ENCODE results near the gene FUT8.

The FUT8 gene

DNA sequence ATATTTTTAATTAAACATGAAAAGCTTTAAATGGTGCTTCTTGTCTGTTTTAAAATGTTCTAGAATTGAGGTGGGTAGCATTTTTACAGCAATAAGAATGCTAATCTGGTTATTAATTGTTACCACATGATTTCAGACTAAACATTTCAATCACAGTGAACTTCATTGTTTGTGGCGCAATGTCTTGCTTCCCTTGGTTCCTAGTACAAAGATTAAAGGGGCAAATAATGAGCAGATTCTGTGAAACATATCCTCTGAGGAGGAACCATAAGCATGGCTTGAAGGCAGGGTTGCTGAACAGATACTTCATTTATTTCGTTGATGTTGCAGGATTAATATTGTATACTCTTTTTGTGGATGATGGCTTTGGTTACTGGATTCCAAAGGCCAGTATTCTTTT, 162.1 kb downstream of the FUT8 start:
- DNase-seq (ENCODE audit: low read depth) = no peak
- TF ChIP-seq, protein P1, sequence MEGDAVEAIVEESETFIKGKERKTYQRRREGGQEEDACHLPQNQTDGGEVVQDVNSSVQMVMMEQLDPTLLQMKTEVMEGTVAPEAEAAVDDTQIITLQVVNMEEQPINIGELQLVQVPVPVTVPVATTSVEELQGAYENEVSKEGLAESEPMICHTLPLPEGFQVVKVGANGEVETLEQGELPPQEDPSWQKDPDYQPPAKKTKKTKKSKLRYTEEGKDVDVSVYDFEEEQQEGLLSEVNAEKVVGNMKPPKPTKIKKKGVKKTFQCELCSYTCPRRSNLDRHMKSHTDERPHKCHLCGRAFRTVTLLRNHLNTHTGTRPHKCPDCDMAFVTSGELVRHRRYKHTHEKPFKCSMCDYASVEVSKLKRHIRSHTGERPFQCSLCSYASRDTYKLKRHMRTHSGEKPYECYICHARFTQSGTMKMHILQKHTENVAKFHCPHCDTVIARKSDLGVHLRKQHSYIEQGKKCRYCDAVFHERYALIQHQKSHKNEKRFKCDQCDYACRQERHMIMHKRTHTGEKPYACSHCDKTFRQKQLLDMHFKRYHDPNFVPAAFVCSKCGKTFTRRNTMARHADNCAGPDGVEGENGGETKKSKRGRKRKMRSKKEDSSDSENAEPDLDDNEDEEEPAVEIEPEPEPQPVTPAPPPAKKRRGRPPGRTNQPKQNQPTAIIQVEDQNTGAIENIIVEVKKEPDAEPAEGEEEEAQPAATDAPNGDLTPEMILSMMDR (IDR thresholded peaks at IDR 0.05; ENCODE audit: low read depth, low read length, missing control alignments) = no peak
- no peak overlapping the region for H3K4me3 ChIP-seq (ENCODE audit: low read depth, low read length)

- TF ChIP-seq, protein P1 (IDR thresholded peaks at IDR 0.05; ENCODE audit: low read depth, low read length, missing control alignments) = no peak
- H3K4me3 ChIP-seq (ENCODE audit: low read depth, low read length) = no peak overlapping the region
- no peak for DNase-seq (ENCODE audit: low read depth)
Measured at GRCh38 chr14:65575389-65575788, 162.9 kb downstream of the FUT8 start.

- no peak overlapping the region for H3K4me3 ChIP-seq (ENCODE audit: low read depth, low read length)
- TF ChIP-seq, protein P1 (IDR thresholded peaks at IDR 0.05; ENCODE audit: low read depth, low read length, missing control alignments) = no peak
- DNase-seq (ENCODE audit: low read depth) = no peak
Measured at GRCh38 chr14:65580973-65581372, 168.4 kb downstream of the FUT8 start.

DNA sequence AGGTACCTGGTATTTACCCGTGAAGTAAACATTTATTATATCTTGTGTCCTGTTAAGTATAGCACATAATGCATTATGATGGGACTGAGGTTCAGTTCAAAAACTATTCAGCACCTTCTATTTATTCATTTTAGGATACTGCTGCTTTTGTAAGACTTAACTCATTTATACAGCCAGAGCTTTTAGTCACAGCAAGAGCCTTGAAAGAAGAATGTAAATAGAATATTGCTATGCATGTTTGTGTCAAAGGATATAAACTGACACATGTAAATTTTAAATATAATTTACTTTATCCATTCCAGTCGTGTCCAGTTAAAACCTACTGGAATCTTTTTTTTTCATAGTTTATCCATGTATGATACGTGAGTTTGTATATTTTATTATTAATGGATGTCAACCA, 168.8 kb downstream of the FUT8 start:
- TF ChIP-seq, protein P1 (IDR thresholded peaks at IDR 0.05; ENCODE audit: low read depth, low read length, missing control alignments) = no peak
- H3K4me3 ChIP-seq (ENCODE audit: low read depth, low read length) = no peak overlapping the region
- DNase-seq (ENCODE audit: low read depth) = no peak

DNA sequence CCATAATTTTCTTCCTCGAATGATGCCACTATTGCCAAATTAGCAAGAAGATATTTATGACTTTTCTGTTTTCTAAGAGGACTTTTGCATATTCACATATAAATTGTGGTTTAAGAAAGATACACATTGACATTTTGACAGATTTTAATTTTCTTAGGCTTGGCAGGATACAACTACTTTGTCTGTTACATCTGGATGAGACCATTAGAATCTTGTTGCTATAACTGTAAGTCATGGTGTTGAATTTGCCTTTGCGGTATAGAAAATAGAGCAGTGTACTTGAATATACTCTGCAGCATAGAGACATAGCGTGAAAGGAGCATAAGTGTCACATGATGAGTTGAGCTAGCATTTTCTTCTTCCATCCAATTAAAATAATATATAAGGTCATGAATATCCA, 169.3 kb downstream of the FUT8 start:
- TF ChIP-seq, protein P1 (IDR thresholded peaks at IDR 0.05; ENCODE audit: low read depth, low read length, missing control alignments) = no peak
- DNase-seq (ENCODE audit: low read depth) = no peak
- no peak overlapping the region for H3K4me3 ChIP-seq (ENCODE audit: low read depth, low read length)

- H3K4me3 ChIP-seq (ENCODE audit: low read depth, low read length) = no peak overlapping the region
- DNase-seq (ENCODE audit: low read depth) = no peak
- TF ChIP-seq, protein P1 (IDR thresholded peaks at IDR 0.05; ENCODE audit: low read depth, low read length, missing control alignments) = no peak
Measured at GRCh38 chr14:65585216-65585615, 172.7 kb downstream of the FUT8 start.

- TF ChIP-seq, protein P1 (IDR thresholded peaks at IDR 0.05; ENCODE audit: low read depth, low read length, missing control alignments) = no peak
- no peak for DNase-seq (ENCODE audit: low read depth)
Measured at GRCh38 chr14:65588426-65589140, 176.1 kb downstream of the FUT8 start.

More at GRCh38 chr14:65588426-65589140, 176.1 kb downstream of the FUT8 start:
- no peak overlapping the region for H3K4me3 ChIP-seq (ENCODE audit: low read depth, low read length)

Measured in GM12864 (cell line).